Hematopoietic multipotent progenitor cell treated with erythropoietin and hydrocortisone succinate and interleukin-3 and kit ligand, for 6 days (in vitro differentiated cells): ENCODE measurements around the gene C4orf51.
A peak's percentile ranks its signal among the peaks of the same experiment; 100 is the strongest.

Experiments used
- DNase-seq: peaks from one replicate; pipeline ENCODE4 v3.0.0-alpha.2; 2015

Gene C4orf51

GRCh38 chr4:145760961-145761929 is 81.3 kb downstream of the C4orf51 start:
- no peak for DNase-seq

GRCh38 chr4:145762719-145763118 is 82.8 kb downstream of the C4orf51 start:
- DNase-seq, result no peak

GRCh38 chr4:145763399-145763798 is 83.5 kb downstream of the C4orf51 start:
- no peak for DNase-seq

GRCh38 chr4:145766273-145766672 is 86.3 kb downstream of the C4orf51 start:
- DNase-seq, result no peak

GRCh38 chr4:145769450-145770037 is 89.6 kb downstream of the C4orf51 start:
- no peak for DNase-seq

GRCh38 chr4:145770124-145770523 is 90.2 kb downstream of the C4orf51 start:
- DNase-seq, result no peak

- DNase-seq, result no peak
These were observed 92.4 kb downstream of the C4orf51 start for GRCh38 chr4:145772347-145772746.

- no peak for DNase-seq
These were observed 93.8 kb downstream of the C4orf51 start for GRCh38 chr4:145773581-145774234.

GRCh38 chr4:145774473-145774872 is 94.5 kb downstream of the C4orf51 start:
- DNase-seq, result no peak

GRCh38 chr4:145775406-145775805 is 95.5 kb downstream of the C4orf51 start:
- no peak for DNase-seq

- DNase-seq, result peak; percentile 68
These were observed 96.3 kb downstream of the C4orf51 start for GRCh38 chr4:145776208-145776607.

- no peak for DNase-seq
These were observed 99.4 kb downstream of the C4orf51 start for GRCh38 chr4:145779319-145779801.

- DNase-seq, result no peak
These were observed 101.4 kb downstream of the C4orf51 start for GRCh38 chr4:145781351-145781750.
